IgD-negative memory B cell (primary cell): Measurements from ENCODE around the gene GFPT1. TPM values are rescaled to one million over a fixed set of nuclear protein-coding genes. Genes with fewer than 3 reads are reported as not detected.

ENCODE experiments used
- H3K27ac Mint-ChIP-seq, 3 donors: one replicate each; pipeline ENCODE4 v1.8.0; 2020 to 2022; ENCODE audit warnings: mild to moderate bottlenecking in 3 of 3, mixed read lengths in 3 of 3, moderate library complexity in 1 of 3
- H3K27me3 Mint-ChIP-seq: one replicate; pipeline ENCODE4 v1.8.0; 2021; ENCODE audit warnings: mixed read lengths
- H3K36me3 Mint-ChIP-seq: one replicate; pipeline ENCODE4 v1.8.0; 2020; ENCODE audit warnings: mild to moderate bottlenecking, mixed read lengths
- H3K4me1 Mint-ChIP-seq, 3 donors: one replicate each; pipeline ENCODE4 v1.8.0; 2020 to 2022; ENCODE audit warnings: mixed read lengths in 3 of 3, mild to moderate bottlenecking in 1 of 3
- H3K4me3 Mint-ChIP-seq, 4 donors: one replicate each; pipeline ENCODE4 v1.8.0; 2020 to 2022; ENCODE audit warnings: mild to moderate bottlenecking in 4 of 4, mixed read lengths in 4 of 4, moderate library complexity in 3 of 4
- H3K9me3 Mint-ChIP-seq, 3 donors: one replicate each; pipeline ENCODE4 v1.8.0; 2020 to 2021; ENCODE audit warnings: mixed read lengths in 3 of 3, mild to moderate bottlenecking in 1 of 3
- polyA plus RNA-seq: library from polyadenylated mRNA; unstranded; fragments of 300-500 nt; fragmentation: Illumina TruSeq; gene quantifications from one replicate; pipeline ENCODE4 v1.2.3, GENCODE V29; 2021

The GFPT1 gene
- polyA plus RNA-seq, 1 donor from 2014 or later = 6.4 TPM

GRCh38 chr2:69275490-69275889 lies 111.5 kb downstream of the GFPT1 start:
- Mint-ChIP-seq H3K4me1 (no peaks in the 10 kb centered on the region), H3K27ac (no peak overlapping the region), H3K27me3 (peaks cover 12% of the 10 kb centered on the region), H3K36me3 (no peaks in the 10 kb centered on the region), H3K9me3 (no peaks in the 10 kb centered on the region), H3K4me3 (no peak overlapping the region)

- no peaks in the 10 kb centered on the region for H3K4me1 Mint-ChIP-seq
- no peak overlapping the region for H3K4me3 Mint-ChIP-seq
- peaks cover 0 to 3% (median 0%) of the 10 kb centered on the region in 3 donors for H3K9me3 Mint-ChIP-seq
- H3K27ac Mint-ChIP-seq = no peak overlapping the region
- no peaks in the 10 kb centered on the region for H3K36me3 Mint-ChIP-seq
- peaks cover 13% of the 10 kb centered on the region for H3K27me3 Mint-ChIP-seq
These were observed 114.1 kb downstream of the GFPT1 start for GRCh38 chr2:69272803-69273471.

- no peak overlapping the region for H3K4me3 Mint-ChIP-seq
- H3K4me1 Mint-ChIP-seq = no peaks in the 10 kb centered on the region
- peaks cover 6% of the 10 kb centered on the region for H3K27me3 Mint-ChIP-seq
- no peak overlapping the region for H3K27ac Mint-ChIP-seq
- peaks cover 0 to 3% (median 0%) of the 10 kb centered on the region in 3 donors for H3K9me3 Mint-ChIP-seq
- H3K36me3 Mint-ChIP-seq = no peaks in the 10 kb centered on the region
These were observed 115.2 kb downstream of the GFPT1 start for GRCh38 chr2:69271831-69272257.

Other genes starting within 250 kb of the GFPT1 start
- gene NFU1, start 50.2 kb upstream of the GFPT1 start, polyA plus RNA-seq = 87.2 TPM